GM23338 (cell line): ENCODE measurements around the gene MAD2L2. TPM values are rescaled to one million over a fixed set of nuclear protein-coding genes. Genes with fewer than 3 reads are reported as not detected.

ENCODE experiments used
- ATAC-seq: fragments of 200-7000 bp; cut with Tn5 transposase; 3 replicates; pipeline ENCODE4 v1.9.1; 2020
- DNase-seq: peaks from one replicate; pipeline ENCODE4 v3.0.0-alpha.2; 2015; ENCODE audit warnings: low spot score
- H2AFZ ChIP-seq: fragments of 200-600 bp; sonication (generic); 2 replicates; pipeline ENCODE4 v1.8.0; 2016; ENCODE audit warnings: antibody characterized with exemption, mild to moderate bottlenecking, moderate library complexity
- H3F3A ChIP-seq: fragments of 200-600 bp; sonication (generic); replicated peaks from 2 replicates; pipeline ENCODE4 v1.8.0; 2017; ENCODE audit warnings: antibody characterized with exemption, mixed run types, low read depth
- H3K27ac ChIP-seq: fragments of 200-600 bp; sonication (generic); 2 replicates; pipeline ENCODE4 v1.6.1; 2016; ENCODE audit warnings: low read depth
- H3K27me3 ChIP-seq: fragments of 200-600 bp; sonication (generic); 2 replicates; pipeline ENCODE4 v1.8.0; 2016; ENCODE audit warnings: mild to moderate bottlenecking, mixed run types, moderate library complexity; ENCODE audit not compliant: insufficient read depth
- H3K36me3 ChIP-seq: fragments of 200-600 bp; sonication (generic); 2 replicates; pipeline ENCODE4 v1.8.0; 2016; ENCODE audit warnings: mild to moderate bottlenecking; ENCODE audit not compliant: insufficient read depth
- H3K4me1 ChIP-seq: fragments of 200-600 bp; sonication (generic); 2 replicates; pipeline ENCODE4 v1.8.0; 2016; ENCODE audit warnings: mild to moderate bottlenecking, moderate library complexity; ENCODE audit not compliant: insufficient read depth
- H3K4me2 ChIP-seq: fragments of 200-600 bp; sonication (generic); 2 replicates; pipeline ENCODE4 v1.7.1; 2017; ENCODE audit warnings: mixed run types
- H3K4me3 ChIP-seq: fragments of 200-600 bp; sonication (generic); 2 replicates; pipeline ENCODE4 v1.6.1; 2016; ENCODE audit warnings: mixed run types
- H3K79me2 ChIP-seq: fragments of 200-600 bp; sonication (generic); replicated peaks from 2 replicates; pipeline ENCODE4 v1.8.0; 2017; ENCODE audit warnings: mild to moderate bottlenecking; ENCODE audit not compliant: insufficient read depth
- H3K9me2 ChIP-seq: fragments of 200-600 bp; sonication (generic); 2 replicates; pipeline ENCODE4 v1.8.0; 2017; ENCODE audit not compliant: insufficient read depth
- H4K20me1 ChIP-seq: fragments of 200-600 bp; sonication (generic); replicated peaks from 2 replicates; pipeline ENCODE4 v1.8.0; 2017; ENCODE audit warnings: mild to moderate bottlenecking; ENCODE audit not compliant: insufficient read depth
- H3K27ac Mint-ChIP-seq: 2 replicates; pipeline ENCODE4 v1.8.0; 2020; ENCODE audit warnings: inconsistent platforms, mild to moderate bottlenecking, moderate library complexity, mixed read lengths
- H3K27me3 Mint-ChIP-seq: 3 replicates; pipeline ENCODE4 v1.8.0; 2022; ENCODE audit warnings: low read depth, mild to moderate bottlenecking, moderate library complexity, mixed read lengths, inconsistent platforms; ENCODE audit not compliant: insufficient read depth, poor library complexity
- H3K36me3 Mint-ChIP-seq: 3 replicates; pipeline ENCODE4 v1.8.0; 2021; ENCODE audit warnings: low read depth, mild to moderate bottlenecking, inconsistent platforms, moderate library complexity, mixed read lengths
- H3K4me1 Mint-ChIP-seq: 3 replicates; pipeline ENCODE4 v1.8.0; 2020; ENCODE audit warnings: mild to moderate bottlenecking, inconsistent platforms, mixed read lengths
- H3K4me3 Mint-ChIP-seq: 3 replicates; pipeline ENCODE4 v1.8.0; 2021; ENCODE audit warnings: moderate library complexity, mild to moderate bottlenecking, inconsistent platforms, mixed read lengths
- H3K9me3 Mint-ChIP-seq: 3 replicates; pipeline ENCODE4 v1.8.0; 2020; ENCODE audit warnings: moderate library complexity, mild to moderate bottlenecking, inconsistent platforms, mixed read lengths
- EZH2 ChIP-seq: fragments of 200-600 bp; sonication (generic); IDR thresholded peaks from one replicate; pipeline ENCODE4 v1.8.0; 2017; ENCODE audit warnings: antibody characterized with exemption, mild to moderate bottlenecking, low read depth; ENCODE audit not compliant: unreplicated experiment
- NANOG ChIP-seq: IDR thresholded peaks from 2 replicates; pipeline ENCODE4 v1.6.1; 2016; ENCODE audit warnings: antibody characterized with exemption, borderline replicate concordance
- POLR2AphosphoS5 ChIP-seq: IDR thresholded peaks from 2 replicates; pipeline ENCODE4 v1.6.1; 2016; ENCODE audit warnings: antibody characterized with exemption, low read depth
- STAT1 ChIP-seq: IDR thresholded peaks from one replicate; pipeline ENCODE4 v1.6.1; 2016; ENCODE audit warnings: antibody characterized with exemption; ENCODE audit not compliant: unreplicated experiment
- ZNF114 ChIP-seq: fragments of 250-450 bp; sonication (Bioruptor Pico); IDR thresholded peaks from 2 replicates; pipeline ENCODE4 v1.5.0; 2020; ENCODE audit warnings: mild to moderate bottlenecking, moderate library complexity
- ZNF331 ChIP-seq: fragments of 250-450 bp; sonication (Bioruptor Pico); IDR thresholded peaks from 2 replicates; pipeline ENCODE4 v1.5.0; 2020; ENCODE audit warnings: low read depth, mild to moderate bottlenecking, moderate library complexity
- polyA plus RNA-seq: library from polyadenylated mRNA; unstranded; fragments of >200 nt; fragmentation: Nextera tagmentation; extraction: Ambion mirVana; gene quantifications from 2 replicates; pipeline ENCODE4 v1.2.1, GENCODE V29; 2016
- total RNA-seq: library from RNA; depleted of rRNA; stranded (reverse); fragments of >200 nt; shearing (Covaris generic); gene quantifications from 2 replicates; pipeline ENCODE4 v1.2.3, GENCODE V29; 2014
- TF ChIP-seq, protein P1 (sequence below): IDR thresholded peaks from 2 replicates; pipeline ENCODE4 v1.6.1; 2016; ENCODE audit warnings: antibody characterized with exemption
- TF ChIP-seq, protein P2 (sequence below), 2 experiments: fragments of 200-600 bp in 1 of 2; sonication (generic) in 1 of 2; conservative IDR thresholded peaks; 2 replicates each; pipeline versions ENCODE4 v1.5.1 to v1.6.1; 2016 to 2017; ENCODE audit warnings: antibody characterized with exemption in 2 of 2, low read depth in 2 of 2, mild to moderate bottlenecking in 2 of 2, moderate library complexity in 1 of 2
- TF ChIP-seq, protein P3 (sequence below): IDR thresholded peaks from one replicate; pipeline ENCODE4 v1.6.1; 2018; ENCODE audit warnings: antibody characterized with exemption; ENCODE audit not compliant: unreplicated experiment

The MAD2L2 gene
- total and polyA plus RNA-seq, 2 experiments from 2014 or later, result 498 to 552 TPM

DNA sequence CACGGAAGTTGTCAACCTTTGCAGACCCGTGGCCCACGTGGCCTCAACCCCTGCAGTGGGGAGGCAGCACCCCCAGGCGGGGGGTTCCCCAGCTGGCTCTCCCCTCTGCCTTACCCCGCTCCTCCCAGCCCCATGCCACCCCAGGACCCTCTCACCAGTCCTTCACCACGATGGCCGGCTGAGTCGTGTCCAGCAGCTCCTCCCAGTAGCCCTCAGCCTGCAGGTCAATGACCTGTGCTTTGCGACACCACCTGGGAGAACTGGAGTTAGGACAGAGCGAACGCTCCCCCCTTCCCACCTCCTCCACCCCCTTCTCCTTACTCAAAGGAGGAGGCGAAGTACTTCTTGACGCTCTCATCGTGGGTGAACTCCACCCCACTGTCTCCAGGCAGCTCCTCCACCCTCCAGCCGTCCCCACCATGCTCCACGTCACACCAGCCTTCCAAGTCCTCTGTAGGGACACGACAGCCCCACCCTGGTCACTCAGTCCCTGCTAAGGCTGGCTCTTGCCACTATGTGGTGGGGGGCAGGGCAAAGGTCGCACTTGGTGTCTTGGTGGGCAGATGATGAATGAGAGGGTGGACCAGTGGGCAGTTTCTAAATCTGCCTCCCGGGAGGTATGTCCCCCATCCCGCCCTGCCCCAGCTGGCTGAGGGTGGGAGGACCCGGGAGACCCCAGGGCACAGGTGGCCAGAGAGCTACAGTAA, 31.2 kb downstream of the MAD2L2 start:
- Histone ChIP-seq H3K9me2 (no peaks in the 10 kb centered on the region), H3K36me3 (no peaks in the 10 kb centered on the region), H4K20me1 (peaks cover 8% of the 10 kb centered on the region), H3K4me1 (peaks cover 30% of the 10 kb centered on the region), H3F3A (peaks cover 13% of the 10 kb centered on the region; the same call in 1 of the 2 replicates), H3K4me3 (peak overlapping the region; percentile 43; the same call in 1 of the 2 replicates), H3K79me2 (peaks cover 20% of the 10 kb centered on the region), H3K27me3 (no peaks in the 10 kb centered on the region), H2AFZ (no peak overlapping the region), H3K4me2 (peak overlapping the region; percentile 76), H3K27ac (no peak overlapping the region)
- ATAC-seq (no peak), DNase-seq (no peak)
- no peak overlapping the region for H3K27ac Mint-ChIP-seq
- TF ChIP-seq POLR2AphosphoS5 (0 out of 2 replicates have a peak, but pooled peaks have one; percentile 11), EZH2 (no peak)
- no peaks in the 10 kb centered on the region; the same call in 2 of the 3 replicates for H3K9me3 Mint-ChIP-seq
- peaks cover 35% of the 10 kb centered on the region for H3K4me1 Mint-ChIP-seq
- peaks cover 2% of the 10 kb centered on the region; the same call in 1 of the 3 replicates for H3K36me3 Mint-ChIP-seq
- peaks cover 25% of the 10 kb centered on the region for H3K27me3 Mint-ChIP-seq
- H3K4me3 Mint-ChIP-seq, result no peak overlapping the region; the same call in 2 of the 3 replicates

DNA sequence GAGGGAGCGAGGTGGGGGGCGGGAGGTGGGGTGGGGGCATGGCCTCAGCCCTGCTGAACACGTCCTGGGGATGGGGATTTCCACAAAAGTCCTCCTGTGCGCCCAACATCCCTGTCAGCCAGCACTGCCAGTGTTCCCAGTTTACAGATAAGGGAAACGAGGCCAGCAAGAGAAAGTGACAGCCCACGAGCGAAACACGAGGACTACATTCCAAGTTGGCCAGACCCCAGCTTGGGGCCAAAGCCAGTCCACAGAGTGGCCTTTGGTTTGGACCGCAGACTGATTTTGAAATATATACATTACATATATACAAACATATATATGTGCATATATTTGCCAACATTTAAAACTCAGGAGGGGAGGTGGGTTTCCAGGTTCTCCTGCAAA, 31.7 kb downstream of the MAD2L2 start:
- Mint-ChIP-seq H3K27ac (no peak overlapping the region), H3K27me3 (peaks cover 25% of the 10 kb centered on the region), H3K36me3 (peaks cover 2% of the 10 kb centered on the region; the same call in 1 of the 3 replicates), H3K9me3 (no peaks in the 10 kb centered on the region; the same call in 2 of the 3 replicates), H3K4me1 (peaks cover 35% of the 10 kb centered on the region), H3K4me3 (no peak overlapping the region)
- Histone ChIP-seq H3K27ac (no peak overlapping the region), H3K79me2 (peaks cover 20% of the 10 kb centered on the region), H3K4me2 (no peak overlapping the region), H3K9me2 (no peaks in the 10 kb centered on the region), H3K4me1 (peaks cover 30% of the 10 kb centered on the region), H3F3A (peaks cover 13% of the 10 kb centered on the region; the same call in 1 of the 2 replicates), H3K4me3 (no peak overlapping the region), H2AFZ (no peak overlapping the region), H3K27me3 (no peaks in the 10 kb centered on the region), H4K20me1 (peaks cover 8% of the 10 kb centered on the region), H3K36me3 (no peaks in the 10 kb centered on the region)
- TF ChIP-seq, protein P1, sequence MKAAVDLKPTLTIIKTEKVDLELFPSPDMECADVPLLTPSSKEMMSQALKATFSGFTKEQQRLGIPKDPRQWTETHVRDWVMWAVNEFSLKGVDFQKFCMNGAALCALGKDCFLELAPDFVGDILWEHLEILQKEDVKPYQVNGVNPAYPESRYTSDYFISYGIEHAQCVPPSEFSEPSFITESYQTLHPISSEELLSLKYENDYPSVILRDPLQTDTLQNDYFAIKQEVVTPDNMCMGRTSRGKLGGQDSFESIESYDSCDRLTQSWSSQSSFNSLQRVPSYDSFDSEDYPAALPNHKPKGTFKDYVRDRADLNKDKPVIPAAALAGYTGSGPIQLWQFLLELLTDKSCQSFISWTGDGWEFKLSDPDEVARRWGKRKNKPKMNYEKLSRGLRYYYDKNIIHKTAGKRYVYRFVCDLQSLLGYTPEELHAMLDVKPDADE, result no peak
- no peak for ATAC-seq
- no peak for DNase-seq

DNA sequence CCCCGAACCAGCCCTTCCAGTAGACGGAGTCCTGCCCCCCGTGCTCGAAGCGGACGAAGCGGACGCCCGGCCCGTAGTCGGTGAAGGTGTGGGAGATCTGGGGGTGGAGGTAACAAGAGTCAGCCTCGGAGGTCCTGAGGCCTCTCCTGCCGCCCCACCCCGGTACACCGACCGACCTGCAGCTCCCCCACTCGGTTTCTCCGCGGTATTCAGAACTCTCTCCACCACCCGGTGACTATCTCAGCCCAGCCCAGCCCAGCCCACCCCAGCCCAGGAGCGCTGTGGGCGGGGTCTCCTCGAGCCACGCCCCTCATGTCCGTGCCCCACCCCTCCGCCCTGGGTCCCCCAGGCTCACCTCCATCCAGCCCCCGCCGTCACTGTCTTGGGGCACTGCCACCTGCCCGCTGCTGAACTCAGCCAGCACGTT, 32.2 kb downstream of the MAD2L2 start:
- Histone ChIP-seq H3K4me2 (peak overlapping the region; percentile 65), H3K36me3 (no peaks in the 10 kb centered on the region), H3F3A (peaks cover 13% of the 10 kb centered on the region; the same call in 1 of the 2 replicates), H3K4me1 (peaks cover 29% of the 10 kb centered on the region), H3K27me3 (no peaks in the 10 kb centered on the region), H3K79me2 (peaks cover 20% of the 10 kb centered on the region), H4K20me1 (peaks cover 8% of the 10 kb centered on the region), H2AFZ (no peak overlapping the region), H3K9me2 (no peaks in the 10 kb centered on the region), H3K4me3 (peak overlapping the region; percentile 23; the same call in 1 of the 2 replicates), H3K27ac (no peak overlapping the region)
- Mint-ChIP-seq H3K27me3 (peaks cover 25% of the 10 kb centered on the region), H3K4me1 (peaks cover 35% of the 10 kb centered on the region), H3K36me3 (peaks cover 2% of the 10 kb centered on the region; the same call in 1 of the 3 replicates), H3K9me3 (no peaks in the 10 kb centered on the region; the same call in 2 of the 3 replicates), H3K27ac (no peak overlapping the region), H3K4me3 (peak overlapping the region; percentile 57)
- peak; percentile 63 for ATAC-seq
- peak; percentile 79 for DNase-seq
- TF ChIP-seq, protein P2, sequence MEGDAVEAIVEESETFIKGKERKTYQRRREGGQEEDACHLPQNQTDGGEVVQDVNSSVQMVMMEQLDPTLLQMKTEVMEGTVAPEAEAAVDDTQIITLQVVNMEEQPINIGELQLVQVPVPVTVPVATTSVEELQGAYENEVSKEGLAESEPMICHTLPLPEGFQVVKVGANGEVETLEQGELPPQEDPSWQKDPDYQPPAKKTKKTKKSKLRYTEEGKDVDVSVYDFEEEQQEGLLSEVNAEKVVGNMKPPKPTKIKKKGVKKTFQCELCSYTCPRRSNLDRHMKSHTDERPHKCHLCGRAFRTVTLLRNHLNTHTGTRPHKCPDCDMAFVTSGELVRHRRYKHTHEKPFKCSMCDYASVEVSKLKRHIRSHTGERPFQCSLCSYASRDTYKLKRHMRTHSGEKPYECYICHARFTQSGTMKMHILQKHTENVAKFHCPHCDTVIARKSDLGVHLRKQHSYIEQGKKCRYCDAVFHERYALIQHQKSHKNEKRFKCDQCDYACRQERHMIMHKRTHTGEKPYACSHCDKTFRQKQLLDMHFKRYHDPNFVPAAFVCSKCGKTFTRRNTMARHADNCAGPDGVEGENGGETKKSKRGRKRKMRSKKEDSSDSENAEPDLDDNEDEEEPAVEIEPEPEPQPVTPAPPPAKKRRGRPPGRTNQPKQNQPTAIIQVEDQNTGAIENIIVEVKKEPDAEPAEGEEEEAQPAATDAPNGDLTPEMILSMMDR (conservative IDR thresholded peaks at IDR 0.05; ENCODE audit: low read depth in 2 of 2), result no peak; a peak in 1 of 4 replicates
- TF ChIP-seq, protein P1, result no peak
- no peak for TF ChIP-seq POLR2AphosphoS5
- no peak for TF ChIP-seq STAT1
- no peak for TF ChIP-seq NANOG
- no peak for TF ChIP-seq ZNF114
- TF ChIP-seq, protein P3, sequence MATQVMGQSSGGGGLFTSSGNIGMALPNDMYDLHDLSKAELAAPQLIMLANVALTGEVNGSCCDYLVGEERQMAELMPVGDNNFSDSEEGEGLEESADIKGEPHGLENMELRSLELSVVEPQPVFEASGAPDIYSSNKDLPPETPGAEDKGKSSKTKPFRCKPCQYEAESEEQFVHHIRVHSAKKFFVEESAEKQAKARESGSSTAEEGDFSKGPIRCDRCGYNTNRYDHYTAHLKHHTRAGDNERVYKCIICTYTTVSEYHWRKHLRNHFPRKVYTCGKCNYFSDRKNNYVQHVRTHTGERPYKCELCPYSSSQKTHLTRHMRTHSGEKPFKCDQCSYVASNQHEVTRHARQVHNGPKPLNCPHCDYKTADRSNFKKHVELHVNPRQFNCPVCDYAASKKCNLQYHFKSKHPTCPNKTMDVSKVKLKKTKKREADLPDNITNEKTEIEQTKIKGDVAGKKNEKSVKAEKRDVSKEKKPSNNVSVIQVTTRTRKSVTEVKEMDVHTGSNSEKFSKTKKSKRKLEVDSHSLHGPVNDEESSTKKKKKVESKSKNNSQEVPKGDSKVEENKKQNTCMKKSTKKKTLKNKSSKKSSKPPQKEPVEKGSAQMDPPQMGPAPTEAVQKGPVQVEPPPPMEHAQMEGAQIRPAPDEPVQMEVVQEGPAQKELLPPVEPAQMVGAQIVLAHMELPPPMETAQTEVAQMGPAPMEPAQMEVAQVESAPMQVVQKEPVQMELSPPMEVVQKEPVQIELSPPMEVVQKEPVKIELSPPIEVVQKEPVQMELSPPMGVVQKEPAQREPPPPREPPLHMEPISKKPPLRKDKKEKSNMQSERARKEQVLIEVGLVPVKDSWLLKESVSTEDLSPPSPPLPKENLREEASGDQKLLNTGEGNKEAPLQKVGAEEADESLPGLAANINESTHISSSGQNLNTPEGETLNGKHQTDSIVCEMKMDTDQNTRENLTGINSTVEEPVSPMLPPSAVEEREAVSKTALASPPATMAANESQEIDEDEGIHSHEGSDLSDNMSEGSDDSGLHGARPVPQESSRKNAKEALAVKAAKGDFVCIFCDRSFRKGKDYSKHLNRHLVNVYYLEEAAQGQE, result no peak
- no peak for TF ChIP-seq ZNF331
- TF ChIP-seq EZH2, result no peak
